HepG2 (cell line): ENCODE measurements around the gene BPGM.

ENCODE experiments used
- CHCHD3 ChIP-seq: sonication (generic); formaldehyde crosslinking; IDR thresholded peaks from 2 replicates; pipeline ENCODE4 v1.8.0; 2022; ENCODE audit warnings: mild to moderate bottlenecking, missing genetic modification reagents, moderate library complexity
- CTCF ChIP-seq: sonication (generic); formaldehyde crosslinking; IDR thresholded peaks from 2 replicates; pipeline ENCODE4 v1.5.0; 2020; ENCODE audit warnings: mild to moderate bottlenecking, missing genetic modification reagents, moderate library complexity
- FOXK2 ChIP-seq: fragments of 450-650 bp; IDR thresholded peaks from 2 replicates; pipeline ENCODE4 v1.6.1; 2016
- HNF4G ChIP-seq, 2 experiments: sonication (generic) in 1 of 2; formaldehyde crosslinking in 1 of 2; IDR thresholded peaks; 2 replicates each; pipeline versions ENCODE4 v1.4.0 to v1.6.1; 2011 to 2020; ENCODE audit warnings: borderline replicate concordance in 2 of 2, low read depth in 2 of 2, mild to moderate bottlenecking in 2 of 2, low read length in 1 of 2, missing genetic modification reagents in 1 of 2, moderate library complexity in 1 of 2
- KDM5A ChIP-seq: fragments of 200-600 bp; sonication (generic); IDR thresholded peaks from 2 replicates; pipeline ENCODE4 v1.7.0; 2018; ENCODE audit warnings: antibody characterized with exemption, mild to moderate bottlenecking, low read length, borderline replicate concordance
- KLF9 ChIP-seq: IDR thresholded peaks from 2 replicates; pipeline ENCODE4 v1.6.1; 2016; ENCODE audit warnings: low read depth
- POLR2A ChIP-seq, 2 experiments: IDR thresholded peaks; 2 replicates each; pipeline ENCODE4 v1.6.1; 2011; ENCODE audit warnings: low read depth in 2 of 2, low read length in 2 of 2, mild to moderate bottlenecking in 1 of 2, moderate library complexity in 1 of 2; ENCODE audit not compliant: insufficient read depth in 1 of 2
- POLR2AphosphoS5 ChIP-seq: IDR thresholded peaks from 2 replicates; pipeline ENCODE4 v1.6.1; 2012; ENCODE audit warnings: low read depth, low read length
- ZNF496 ChIP-seq: sonication (generic); formaldehyde crosslinking; IDR thresholded peaks from 2 replicates; pipeline ENCODE4 v1.8.1; 2023; ENCODE audit warnings: mild to moderate bottlenecking, moderate library complexity, missing genetic modification reagents; ENCODE audit not compliant: insufficient replicate concordance
- ZNF660 ChIP-seq: sonication (generic); formaldehyde crosslinking; IDR thresholded peaks from 2 replicates; pipeline ENCODE4 v1.5.1; 2020; ENCODE audit warnings: mild to moderate bottlenecking, low read depth, missing genetic modification reagents, borderline replicate concordance
- ZZZ3 ChIP-seq: sonication (generic); formaldehyde crosslinking; IDR thresholded peaks from 2 replicates; pipeline ENCODE4 v1.4.0; 2020; ENCODE audit warnings: missing genetic modification reagents, mild to moderate bottlenecking, borderline replicate concordance
- TF ChIP-seq, protein P1 (sequence below): sonication (generic); formaldehyde crosslinking; IDR thresholded peaks from 2 replicates; pipeline ENCODE4 v1.4.0; 2020; ENCODE audit warnings: missing genetic modification reagents, borderline replicate concordance
- TF ChIP-seq, protein P2 (sequence below): sonication (generic); formaldehyde crosslinking; conservative IDR thresholded peaks from 2 replicates; pipeline ENCODE4 v1.8.0; 2022; ENCODE audit warnings: low read depth, missing genetic modification reagents

DNA sequence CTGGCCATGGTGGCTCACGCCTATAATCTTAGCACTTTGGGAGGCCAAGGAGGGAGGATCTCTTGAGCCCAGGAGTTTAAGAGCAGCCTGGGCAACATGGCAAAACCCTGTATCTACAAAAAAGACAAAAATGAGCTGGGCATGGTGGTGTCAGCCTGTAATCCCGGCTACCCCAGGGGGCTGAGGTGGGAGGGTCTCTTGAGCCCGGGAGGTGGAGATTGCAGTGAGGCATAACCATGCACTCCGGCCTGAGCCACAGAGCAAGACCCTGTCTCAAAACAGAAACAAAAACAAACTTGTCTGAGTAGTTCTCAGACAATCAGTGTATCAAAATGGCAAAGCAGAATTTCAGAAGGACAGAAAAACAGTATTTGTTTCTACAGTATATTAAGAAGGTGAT lies 45.2 kb upstream of the BPGM start:
- no peak for TF ChIP-seq ZZZ3 (CRISPR knock-in tag)
- no peak for TF ChIP-seq CHCHD3
- no peak for TF ChIP-seq HNF4G (IDR thresholded peaks at IDR 0.05; ENCODE audit: borderline replicate concordance, low read depth, low read length)
- TF ChIP-seq HNF4G (CRISPR knock-in tag; IDR thresholded peaks at IDR 0.05; ENCODE audit: borderline replicate concordance, low read depth): no peak
- TF ChIP-seq POLR2A (IDR thresholded peaks at IDR 0.05; ENCODE audit: insufficient read depth in 1 of 2, low read depth in 2 of 2, low read length in 2 of 2): no peak
- TF ChIP-seq, protein P1, sequence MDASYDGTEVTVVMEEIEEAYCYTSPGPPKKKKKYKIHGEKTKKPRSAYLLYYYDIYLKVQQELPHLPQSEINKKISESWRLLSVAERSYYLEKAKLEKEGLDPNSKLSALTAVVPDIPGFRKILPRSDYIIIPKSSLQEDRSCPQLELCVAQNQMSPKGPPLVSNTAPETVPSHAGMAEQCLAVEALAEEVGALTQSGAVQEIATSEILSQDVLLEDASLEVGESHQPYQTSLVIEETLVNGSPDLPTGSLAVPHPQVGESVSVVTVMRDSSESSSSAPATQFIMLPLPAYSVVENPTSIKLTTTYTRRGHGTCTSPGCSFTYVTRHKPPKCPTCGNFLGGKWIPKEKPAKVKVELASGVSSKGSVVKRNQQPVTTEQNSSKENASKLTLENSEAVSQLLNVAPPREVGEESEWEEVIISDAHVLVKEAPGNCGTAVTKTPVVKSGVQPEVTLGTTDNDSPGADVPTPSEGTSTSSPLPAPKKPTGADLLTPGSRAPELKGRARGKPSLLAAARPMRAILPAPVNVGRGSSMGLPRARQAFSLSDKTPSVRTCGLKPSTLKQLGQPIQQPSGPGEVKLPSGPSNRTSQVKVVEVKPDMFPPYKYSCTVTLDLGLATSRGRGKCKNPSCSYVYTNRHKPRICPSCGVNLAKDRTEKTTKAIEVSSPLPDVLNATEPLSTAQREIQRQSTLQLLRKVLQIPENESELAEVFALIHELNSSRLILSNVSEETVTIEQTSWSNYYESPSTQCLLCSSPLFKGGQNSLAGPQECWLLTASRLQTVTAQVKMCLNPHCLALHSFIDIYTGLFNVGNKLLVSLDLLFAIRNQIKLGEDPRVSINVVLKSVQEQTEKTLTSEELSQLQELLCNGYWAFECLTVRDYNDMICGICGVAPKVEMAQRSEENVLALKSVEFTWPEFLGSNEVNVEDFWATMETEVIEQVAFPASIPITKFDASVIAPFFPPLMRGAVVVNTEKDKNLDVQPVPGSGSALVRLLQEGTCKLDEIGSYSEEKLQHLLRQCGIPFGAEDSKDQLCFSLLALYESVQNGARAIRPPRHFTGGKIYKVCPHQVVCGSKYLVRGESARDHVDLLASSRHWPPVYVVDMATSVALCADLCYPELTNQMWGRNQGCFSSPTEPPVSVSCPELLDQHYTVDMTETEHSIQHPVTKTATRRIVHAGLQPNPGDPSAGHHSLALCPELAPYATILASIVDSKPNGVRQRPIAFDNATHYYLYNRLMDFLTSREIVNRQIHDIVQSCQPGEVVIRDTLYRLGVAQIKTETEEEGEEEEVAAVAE: no peak
- TF ChIP-seq, protein P2, sequence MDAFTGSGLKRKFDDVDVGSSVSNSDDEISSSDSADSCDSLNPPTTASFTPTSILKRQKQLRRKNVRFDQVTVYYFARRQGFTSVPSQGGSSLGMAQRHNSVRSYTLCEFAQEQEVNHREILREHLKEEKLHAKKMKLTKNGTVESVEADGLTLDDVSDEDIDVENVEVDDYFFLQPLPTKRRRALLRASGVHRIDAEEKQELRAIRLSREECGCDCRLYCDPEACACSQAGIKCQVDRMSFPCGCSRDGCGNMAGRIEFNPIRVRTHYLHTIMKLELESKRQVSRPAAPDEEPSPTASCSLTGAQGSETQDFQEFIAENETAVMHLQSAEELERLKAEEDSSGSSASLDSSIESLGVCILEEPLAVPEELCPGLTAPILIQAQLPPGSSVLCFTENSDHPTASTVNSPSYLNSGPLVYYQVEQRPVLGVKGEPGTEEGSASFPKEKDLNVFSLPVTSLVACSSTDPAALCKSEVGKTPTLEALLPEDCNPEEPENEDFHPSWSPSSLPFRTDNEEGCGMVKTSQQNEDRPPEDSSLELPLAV: no peak
- TF ChIP-seq CTCF (CRISPR knock-in tag): no peak
- no peak for TF ChIP-seq ZNF660 (CRISPR knock-in tag)
- no peak for TF ChIP-seq ZNF496 (CRISPR knock-in tag)
- no peak for TF ChIP-seq FOXK2
- TF ChIP-seq KLF9: no peak
- no peak for TF ChIP-seq KDM5A
- no peak for TF ChIP-seq POLR2AphosphoS5
